Measurements from ENCODE around the gene RMDN3.
A peak's percentile ranks its signal among the peaks of the same experiment; 100 is the strongest.

The RMDN3 gene

DNA sequence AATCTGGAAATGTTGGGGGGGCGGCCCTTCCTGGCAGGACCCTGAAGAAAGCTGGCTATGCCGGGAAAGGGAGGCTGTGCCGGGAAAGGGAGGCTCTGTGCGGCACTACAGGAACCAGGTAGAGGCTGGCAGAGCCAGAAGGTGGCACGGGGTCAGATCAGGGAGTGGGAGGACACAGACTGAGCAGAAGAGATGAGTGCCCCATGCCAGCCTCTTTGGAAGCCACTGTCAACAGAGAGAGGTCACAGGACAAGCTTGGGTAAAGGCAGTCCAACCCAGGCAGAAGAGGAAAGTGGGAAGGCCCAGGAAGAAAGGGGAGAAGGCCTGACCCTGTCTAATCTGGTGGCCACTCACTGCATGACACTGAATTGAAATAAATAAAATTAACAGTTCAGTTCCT lies 16.2 kb upstream of the RMDN3 start:
- DNase-seq, result no peak

DNA sequence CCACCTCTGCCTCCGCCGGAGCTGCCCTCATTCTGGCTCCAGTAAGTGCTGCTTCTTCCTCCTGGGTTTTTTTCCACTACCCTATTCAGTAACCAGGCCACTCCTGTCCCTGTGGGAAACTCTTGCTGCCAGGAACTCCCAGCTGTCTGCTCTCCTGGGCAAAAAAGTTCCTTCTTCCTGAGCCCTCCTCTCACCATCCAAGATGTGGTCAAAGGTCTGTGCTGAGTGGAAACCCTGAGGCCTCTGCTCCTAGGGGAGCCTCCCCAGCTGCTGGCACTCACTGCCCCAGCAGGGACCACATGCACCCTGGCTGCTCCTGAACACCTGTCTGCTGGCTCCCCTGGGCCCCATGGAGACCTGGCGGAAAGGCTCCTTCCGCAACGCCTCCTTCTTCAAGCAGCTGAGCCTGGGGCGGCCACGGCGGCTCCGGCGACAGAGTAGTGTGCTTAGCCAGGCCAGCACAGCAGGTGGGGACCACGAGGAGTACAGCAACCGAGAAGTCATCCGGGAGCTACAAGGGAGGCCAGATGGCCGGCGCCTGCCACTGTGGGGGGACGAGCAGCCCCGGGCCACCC lies 15.2 kb upstream of the RMDN3 start:
- DNase-seq, result peak; percentile 76

DNA sequence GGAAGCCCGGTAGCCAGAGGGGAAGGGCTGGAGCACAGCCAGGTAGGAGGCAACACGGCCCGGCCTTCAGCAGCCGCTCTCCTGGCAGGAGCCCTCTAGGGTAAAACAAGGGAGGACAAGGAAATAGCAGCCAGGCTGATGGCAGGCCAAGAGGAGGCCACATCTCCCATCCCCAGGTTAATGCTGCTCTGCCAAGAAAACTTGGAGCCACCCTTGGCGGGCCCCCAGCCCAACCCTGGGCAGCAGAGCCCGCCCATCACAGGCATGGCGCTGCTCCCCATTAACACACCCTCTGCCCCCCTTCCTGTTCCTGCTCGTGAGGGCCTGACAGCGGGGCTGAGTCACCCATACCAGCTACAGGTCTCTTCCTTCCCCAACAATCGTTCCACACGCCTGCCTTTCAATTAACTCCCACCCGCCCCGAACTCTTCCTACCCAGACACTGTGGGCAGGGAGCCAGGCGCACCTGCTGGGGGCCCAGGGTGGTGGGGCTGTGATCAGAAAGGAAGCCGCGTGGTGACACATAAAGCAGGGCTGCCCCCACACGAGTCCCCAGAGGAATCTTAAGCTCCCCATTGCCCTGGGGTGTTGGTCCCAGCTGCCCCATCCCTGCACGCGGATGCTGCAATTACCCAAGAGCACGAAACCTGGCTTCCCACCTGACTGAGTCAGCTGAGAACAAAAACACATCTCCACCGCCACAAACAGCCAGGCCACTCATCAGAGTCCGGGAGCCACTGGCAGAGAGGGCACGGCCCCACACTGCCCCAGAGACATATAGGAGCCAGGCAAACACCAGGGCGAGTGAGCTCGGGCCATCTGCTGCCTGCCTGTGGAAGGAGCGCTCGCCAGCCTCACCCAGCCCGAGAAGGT lies 14.5 kb upstream of the RMDN3 start, which contains the start of gene C15orf62:
Gene C15orf62, plus strand, starts transcription at position 707 of the 873 bp plus-strand sequence. CDS start 516 bp downstream, outside the sequence.
- DNase-seq, result peak; percentile 35

DNA sequence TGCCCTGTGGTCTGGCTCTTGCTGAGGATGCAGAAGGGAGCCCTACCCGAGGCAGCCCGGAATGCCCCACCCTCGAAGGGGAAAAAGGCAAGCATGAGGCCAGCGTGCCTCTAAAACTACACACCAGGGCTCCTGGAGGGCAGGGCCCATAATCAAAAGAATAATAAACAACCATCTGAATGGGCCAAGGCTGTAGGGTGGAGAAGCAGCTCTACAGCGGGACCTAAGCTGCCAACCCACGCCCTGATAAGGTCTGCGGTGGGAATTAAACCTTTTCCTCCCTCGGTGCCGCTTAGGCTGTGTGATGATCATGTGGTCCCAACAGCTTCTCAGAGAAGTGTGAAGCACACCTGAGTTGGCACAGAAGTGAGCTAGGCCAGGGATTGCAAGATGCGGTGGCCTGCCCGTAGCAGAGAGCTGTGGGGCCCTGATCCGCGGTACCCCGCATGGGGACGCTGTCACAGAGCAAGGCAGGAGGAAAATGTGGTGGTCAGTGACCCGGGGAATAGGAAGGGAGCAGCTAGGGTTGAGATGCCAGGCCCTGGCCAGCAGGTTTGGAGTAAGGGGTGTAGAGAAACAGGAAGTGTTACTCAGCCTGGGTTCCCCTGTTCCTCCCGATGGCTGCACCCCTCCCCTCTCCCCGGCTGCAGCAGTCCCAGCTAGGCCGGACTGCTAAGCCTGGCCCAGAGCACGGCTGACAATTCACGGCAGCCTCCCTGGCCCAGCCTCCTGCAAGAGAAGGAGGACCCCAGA lies 13.6 kb upstream of the RMDN3 start:
- no peak for DNase-seq

DNA sequence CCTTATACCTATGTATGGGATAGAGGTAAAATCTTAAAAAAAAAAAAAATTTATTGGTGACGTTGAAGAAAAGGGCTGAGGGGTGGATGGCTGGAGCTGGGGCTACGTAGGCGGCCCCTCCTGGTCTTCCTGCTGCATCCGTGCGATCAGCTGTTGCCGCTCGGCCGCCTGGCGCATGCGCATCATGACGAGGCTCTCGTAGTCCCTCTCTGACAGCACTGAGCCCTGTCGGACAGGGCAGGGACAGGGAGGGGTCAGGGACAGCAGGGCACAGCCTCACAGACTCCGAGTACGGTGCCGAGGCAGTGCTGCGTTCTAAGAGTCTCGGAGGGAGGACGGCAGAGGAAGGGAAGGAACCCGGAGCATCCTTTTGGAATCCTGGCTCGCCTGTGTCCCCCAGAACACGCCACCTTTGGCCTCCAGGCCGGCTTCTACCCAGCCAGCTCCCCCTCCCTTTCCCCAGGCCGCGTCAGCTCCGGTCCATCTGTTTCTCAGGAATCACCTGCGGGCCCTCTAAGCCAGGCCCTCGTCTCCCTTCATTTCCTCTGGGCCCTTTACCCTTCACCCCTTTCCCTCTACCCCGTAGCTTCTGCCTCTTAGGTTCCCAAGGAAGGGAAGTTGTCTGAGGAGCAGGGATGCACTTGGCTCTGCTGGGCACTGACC lies 12.9 kb upstream of the RMDN3 start:
- DNase-seq, result no peak

DNA sequence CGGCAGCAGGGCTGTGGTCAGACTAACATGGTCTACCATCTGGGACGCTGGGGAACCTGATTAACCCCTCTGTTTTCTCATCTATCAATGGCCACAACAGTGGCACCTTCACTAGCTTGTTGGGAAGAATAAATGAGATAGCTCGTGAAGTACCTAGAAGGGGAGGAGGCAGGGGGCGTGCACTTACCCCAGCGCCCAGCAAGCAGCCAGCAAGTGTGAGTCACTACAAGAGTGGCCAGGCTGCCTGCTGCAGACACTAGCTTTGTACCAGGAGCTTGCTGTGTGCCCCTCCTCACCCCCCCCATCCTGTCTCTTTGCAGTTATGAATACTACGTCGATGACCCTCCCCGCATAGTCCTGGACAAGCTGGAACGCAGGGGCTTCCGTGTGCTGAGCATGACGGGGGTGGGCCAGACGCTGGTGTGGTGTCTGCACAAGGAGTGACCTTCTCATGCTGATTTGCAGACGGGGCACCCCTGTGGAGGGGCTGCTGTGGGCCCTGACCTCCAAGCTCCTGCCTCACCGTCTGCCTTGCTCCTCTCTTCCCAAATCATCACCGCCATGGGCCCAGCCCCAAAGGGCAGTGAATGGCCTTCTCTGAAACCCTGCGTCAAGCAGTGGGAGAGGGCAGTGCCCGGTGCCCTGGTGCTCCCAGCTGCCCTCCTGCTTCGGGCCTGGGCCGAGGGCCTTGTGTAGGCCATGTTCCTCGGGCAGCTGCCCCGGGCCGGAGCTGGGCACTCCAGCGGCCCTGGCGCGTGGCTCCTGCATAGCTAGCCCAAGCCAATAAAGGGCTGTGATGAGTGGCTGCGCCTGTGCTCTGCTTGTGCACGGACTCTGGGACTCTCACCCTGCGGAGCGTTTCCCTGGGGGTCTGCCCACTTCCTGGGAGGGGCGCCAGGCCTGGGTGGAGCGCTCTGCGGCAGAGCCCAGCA lies 12.1 kb upstream of the RMDN3 start:
- no peak for DNase-seq

DNA sequence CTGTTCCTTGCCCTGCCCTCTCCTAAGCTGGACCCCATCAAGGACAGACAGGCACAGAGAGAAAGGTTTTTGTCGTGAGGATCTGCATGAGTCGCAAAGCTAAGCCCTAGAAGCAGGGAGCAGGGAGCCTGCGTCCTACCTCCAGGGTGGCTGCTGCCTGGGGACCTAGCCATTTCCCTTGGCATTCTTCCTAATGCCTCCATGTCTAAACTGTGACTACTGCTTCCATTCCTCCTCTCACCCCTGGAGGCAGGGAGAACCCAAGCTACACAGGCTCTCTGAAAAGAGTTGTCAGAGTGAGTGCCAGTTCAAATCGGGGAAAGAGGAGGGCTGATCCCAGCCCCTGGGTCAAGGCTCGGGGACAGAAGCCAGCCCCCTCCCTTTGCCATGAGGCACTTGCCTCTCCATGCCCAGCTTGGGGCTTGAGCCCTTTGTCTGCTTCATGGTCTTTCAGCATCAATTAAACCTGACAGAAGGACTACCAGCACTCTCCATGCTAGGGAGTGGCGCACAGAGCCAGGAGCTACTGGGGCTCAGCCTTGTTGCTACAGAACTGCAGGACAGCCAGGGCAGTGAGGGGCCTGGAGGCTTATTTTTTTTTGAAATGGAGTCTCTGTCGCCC lies 11.3 kb upstream of the RMDN3 start:
- no peak for DNase-seq

DNA sequence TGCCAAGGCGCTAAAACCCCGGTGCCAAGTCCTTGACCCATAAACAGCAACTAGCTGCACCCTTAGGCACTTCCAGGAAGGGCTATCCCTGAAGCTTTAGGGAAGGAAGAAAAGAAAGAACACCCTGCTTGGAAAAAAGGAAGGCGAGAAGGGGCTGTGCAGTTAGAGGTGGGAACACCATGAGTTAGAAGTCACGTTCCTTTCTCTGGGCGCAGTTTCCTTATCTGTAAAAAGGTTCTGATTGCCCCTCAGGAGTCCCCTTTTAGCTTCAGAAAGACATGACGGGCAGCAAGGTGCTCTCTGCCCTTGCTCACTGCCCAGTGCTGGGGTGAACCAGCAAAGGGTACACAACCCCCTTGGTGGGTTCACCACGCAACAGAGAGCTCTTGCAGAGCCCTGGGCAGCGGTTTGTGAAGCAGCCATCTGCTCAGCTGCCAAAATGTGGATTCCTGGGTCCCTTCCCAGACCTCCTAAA lies 9.6 kb upstream of the RMDN3 start:
- DNase-seq, result no peak

DNA sequence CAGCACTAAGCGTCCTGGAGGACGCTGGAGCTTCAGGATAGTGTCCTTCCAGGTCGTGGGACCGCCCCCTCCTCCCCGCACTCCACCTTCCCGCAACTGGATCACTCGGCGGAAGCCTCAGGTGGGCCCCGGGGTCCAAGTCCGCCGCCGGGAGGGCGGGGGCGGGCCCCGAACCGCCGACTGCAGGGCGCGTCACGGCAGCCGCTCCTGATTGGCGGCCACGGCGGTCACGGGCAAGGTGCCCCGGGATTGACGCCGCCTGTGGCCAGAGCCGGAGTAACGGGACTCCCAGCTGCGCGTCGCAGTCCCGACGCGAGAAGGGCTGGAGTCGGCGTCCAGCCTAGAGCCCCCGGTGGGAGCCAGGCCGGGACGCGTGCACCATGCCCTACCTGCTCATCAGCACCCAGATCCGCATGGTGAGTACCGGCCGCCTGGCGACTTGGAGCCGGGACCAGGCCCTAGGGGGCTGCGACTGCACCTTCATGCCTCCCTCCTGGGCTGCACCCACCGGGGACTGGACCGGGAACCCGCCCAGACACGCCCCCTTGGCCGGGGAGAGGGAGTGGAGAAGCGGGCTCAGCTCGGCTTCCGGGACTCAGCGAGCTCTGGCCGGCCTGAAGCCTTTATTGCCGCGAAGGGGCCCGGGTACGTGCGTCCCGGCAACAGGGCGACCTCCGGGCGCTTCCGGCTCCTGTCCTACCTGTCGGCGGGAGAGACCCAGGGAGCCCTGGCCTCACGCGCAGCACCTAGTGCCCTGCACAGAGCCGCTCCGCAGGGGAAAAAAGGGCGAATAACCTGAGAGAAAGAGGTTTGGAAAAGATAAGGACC lies 9.0 kb upstream of the RMDN3 start, which contains the start of gene GCHFR:
Gene GCHFR, plus strand, starts transcription at position 268 of the 828 bp plus-strand sequence. Its CDS starts 113 bp downstream, at position 381.
- no peak for DNase-seq

DNA sequence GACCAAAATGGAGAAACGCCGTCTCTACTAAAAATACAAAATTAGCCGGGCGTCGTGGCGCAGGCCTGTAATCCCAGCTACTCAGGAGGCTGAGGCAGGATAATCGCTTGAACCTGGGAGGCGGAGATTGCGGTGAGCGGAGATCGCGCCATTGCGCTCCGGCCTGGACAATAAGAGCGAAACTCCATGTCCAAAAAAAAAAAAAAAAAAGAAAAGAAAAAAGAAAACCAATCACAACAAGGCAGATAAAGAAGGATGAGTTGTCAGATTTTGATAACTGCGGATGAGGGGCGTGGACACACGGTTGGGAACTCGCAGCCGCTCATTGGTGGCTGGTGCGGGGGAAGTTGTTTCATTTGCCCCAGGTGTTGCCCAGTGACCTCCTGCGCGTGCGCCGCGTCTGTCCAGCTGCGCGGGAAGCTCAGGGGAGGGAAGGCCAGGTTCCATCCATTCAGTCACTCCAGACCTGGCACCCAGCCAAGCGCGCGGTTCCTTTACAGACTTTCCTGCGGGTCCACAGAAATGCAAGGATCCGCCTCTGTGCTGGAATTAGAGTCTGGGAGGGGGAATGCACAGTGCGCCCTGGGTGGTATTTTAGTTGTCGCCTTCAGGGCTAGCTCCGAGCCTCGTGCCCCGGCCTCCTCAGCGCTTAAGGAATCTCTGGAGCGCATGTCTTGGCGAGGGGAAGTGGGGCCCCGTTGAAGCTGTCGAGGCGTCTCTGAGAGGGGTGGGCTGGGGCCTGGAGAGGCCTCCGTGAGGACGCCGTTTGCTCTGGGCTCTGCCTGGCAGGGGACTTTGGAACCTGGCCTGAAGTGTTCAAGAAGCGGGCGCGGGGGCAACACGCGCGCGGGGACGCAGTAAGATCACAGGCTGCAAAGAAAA lies 8.1 kb upstream of the RMDN3 start:
- peak; percentile 61 for DNase-seq

DNA sequence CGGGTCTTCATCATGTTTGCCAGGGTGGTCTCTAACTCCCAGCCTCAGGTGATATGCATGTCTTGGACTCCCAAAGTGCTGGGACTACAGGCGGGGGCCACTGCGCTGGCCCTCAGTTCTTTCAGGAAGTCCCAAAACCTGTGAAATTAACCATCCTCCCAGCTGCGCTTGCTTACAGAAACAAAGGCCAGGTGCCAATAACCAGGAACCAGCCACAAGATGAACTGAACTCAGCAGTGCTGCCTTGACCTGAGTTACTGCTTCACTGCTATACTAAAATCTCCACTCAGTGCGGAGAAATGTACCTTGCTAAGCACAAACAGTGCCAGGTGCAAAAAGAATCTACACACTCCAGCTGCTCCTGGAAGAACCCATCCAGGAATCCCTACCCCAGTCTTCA lies 4.9 kb upstream of the RMDN3 start:
- DNase-seq, result no peak

DNA sequence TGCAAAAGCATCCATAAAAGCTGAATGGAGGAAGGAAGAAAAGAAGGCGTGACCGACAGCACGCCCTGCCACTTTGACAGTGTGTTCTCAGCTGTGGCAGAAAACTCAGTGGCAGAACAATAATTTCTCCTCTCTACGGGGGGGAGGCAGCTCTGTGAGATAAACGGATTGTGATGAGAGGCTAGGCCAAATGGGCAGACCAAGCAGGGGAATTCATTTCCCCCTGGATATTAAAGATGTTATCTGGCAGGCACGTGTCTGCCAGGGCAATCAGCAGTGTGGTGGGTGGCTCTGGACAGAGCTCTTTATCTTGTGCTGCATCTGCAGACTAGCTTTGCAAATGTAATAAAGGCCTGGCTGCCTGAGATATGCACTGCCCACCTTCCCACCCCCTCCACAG lies 1.9 kb upstream of the RMDN3 start:
- DNase-seq, result no peak

DNA sequence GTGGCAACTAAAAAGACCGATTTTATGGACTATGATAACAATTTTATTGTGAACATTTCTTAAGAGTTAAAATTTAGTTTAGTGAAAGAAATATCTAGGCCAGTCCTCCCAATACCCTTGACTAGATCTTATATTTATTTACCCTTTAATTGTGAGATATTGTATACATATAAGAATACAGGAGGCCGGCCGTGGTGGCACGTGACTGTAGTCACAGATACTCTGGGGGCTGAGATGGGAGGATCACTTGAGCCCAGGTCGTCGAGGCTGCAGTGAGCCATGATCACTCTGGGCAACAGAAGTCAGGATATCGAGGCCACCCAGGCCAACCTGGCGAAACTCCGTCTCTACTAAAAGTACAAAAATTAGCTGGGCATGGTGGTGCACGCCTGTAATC lies 756 bp upstream of the RMDN3 start:
- no peak for DNase-seq

DNA sequence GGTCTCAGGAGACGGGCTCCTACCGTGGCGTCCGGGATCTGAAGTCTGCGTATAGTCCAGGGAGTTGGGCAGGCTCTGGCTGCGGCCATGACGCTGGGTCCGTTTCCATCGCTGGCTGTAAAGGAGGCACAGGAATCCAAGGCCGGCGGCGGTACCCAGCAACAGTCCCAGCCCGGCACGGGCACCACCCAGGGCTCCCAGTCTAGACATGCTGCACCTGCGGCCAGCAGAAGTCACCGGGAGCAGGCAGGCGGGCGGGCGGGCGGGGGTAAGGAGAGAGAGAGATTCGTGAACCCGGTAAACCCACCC lies 526 bp downstream of the RMDN3 start:
- no peak for DNase-seq

DNA sequence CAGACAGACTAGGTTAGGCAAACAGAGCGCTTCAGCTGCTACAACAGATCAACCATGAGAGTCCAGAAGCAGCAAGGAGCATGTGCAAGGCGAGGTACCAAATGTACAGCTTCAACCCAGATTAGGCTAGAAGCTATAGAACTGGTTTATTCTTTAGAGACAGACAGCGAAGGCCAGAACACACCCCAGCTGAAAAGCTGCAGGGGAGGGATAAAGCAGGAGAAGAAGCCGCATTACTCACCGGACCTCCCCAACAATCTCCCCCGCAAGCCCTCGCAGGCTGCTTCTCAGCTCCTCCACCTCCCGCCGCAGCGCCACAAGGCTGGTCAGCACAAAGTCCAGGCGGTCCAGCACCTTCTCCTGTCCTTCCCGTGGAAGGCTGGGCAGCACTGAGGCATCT lies 3.3 kb downstream of the RMDN3 start:
- DNase-seq, result no peak

DNA sequence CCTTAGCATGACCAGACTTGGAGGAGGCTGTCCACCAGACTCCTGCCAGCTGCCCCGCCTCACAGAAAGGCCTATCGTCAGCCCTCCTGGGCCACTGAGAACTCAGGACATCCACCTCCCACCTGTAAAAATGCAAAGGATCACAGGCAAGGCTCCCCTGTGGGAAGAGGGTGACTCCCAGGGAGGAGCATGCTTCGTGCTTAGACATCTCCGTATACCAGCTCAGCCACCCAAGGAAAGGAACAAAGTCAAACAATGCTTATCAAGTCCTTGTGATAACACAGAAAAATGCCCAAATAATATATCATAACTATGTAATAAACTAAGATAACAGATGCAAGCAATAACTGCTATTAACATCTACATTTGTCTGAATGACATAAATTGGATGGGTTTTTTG lies 4.2 kb downstream of the RMDN3 start:
- no peak for DNase-seq

DNA sequence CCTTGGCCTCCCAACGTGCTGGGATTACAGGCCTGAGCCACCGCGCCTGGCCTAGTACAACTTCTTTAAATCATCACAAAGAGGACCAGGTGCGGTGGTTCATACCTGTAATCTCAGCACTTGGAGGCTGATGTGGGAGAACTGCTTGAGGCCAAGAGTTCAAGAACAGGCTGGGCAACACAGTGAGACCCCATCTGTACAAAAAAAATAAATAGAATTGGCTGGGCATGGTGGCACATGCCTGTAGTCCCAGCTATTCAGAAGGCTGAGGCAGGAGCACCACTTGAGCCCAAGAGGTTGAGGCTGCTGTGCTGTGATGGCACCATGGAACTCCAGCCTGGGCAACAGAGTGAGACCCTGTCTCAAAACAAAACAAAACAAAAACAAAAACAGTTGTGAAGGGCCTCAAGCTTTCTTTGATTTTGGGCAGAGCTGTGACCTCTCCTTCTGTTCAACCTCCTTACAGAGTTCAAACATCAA lies 5.9 kb downstream of the RMDN3 start:
- no peak for DNase-seq

DNA sequence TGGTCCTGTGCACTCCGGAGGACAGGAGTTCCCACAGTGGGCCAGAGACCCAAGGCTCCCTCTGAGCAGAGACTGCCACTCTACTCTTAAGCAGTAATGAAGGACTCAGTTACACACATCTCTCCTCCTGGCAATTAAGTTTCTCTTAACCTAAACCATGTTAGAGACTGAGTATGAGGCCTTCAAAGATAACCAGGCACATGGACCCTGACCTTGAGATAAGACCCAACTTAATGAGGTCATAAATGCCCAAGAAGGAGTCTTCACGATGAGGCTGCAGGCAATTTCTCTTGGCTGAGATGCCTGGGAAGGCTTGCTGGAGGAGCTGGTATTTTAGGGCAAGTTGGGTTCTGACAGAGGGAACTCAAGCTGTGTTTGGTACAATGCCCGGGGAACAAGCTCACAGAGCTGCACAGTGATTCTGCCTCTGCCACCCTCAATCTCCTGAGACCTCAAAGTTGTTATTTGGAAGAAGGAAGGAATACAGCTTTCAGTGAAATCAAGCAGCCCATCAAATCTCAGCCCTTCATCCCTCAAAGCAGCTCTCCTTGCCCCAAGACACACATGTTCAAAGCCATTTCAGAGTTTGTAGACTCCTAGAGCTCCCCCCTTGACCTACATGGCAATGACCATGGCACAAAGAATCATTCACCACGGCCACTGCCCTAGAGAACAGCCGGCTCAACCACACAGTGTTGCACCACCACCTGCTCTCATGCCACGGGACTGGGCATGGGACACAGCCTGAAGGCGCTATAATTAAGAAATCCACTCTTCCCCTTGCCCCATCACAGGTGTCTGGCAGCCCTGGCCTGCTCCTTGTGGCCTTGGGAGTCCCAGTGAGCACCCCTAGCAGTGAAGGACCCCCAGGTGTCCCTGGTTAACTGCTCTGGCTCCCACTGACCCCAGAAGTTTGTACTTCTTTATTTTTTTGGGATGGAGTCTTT lies 7.1 kb downstream of the RMDN3 start:
- DNase-seq, result no peak

All from NCI-H524 treated with DMSO at 0.1 percent for 48 hours (cell line).